Common myeloid progenitor, CD34-positive (primary cell): Measurements from ENCODE around the gene NDUFA12.
"Not testable (repeated sequence)": the region's sequence is repeated elsewhere in the genome, so short reads cannot be mapped to it uniquely, and the experiment has no call there.

Source experiments
- CTCF ChIA-PET: fragments of 350-600 bp; sonication (Branson Sonifier 250); formaldehyde crosslinking; loops from one replicate; lab custom pipeline; 2021; ENCODE audit warnings: antibody characterized with exemption; lab: Charles Lee
- POLR2A ChIA-PET: fragments of 350-600 bp; sonication (Branson Sonifier 250); formaldehyde crosslinking; loops from one replicate; lab custom pipeline; 2021; ENCODE audit warnings: antibody characterized with exemption; lab: Charles Lee
- DNase-seq, 3 donors: peaks; one replicate each; pipeline versions ENCODE4 v3.0.0 to v3.0.0-alpha.2; 2013
- H3K27ac ChIP-seq, 2 experiments: 1 replicate in 1 of 2; 2 replicates in 1 of 2; pipeline ENCODE4 v1.7.0; 2013; ENCODE audit warnings: inconsistent platforms in 2 of 2, low read length in 2 of 2, mild to moderate bottlenecking in 2 of 2, low read depth in 1 of 2, moderate library complexity in 1 of 2; ENCODE audit not compliant: severe bottlenecking in 2 of 2, insufficient read depth in 1 of 2, poor library complexity in 1 of 2
- H3K27me3 ChIP-seq, 5 experiments: replicated peaks in 2 of 5; 1 replicate in 3 of 5; 2 replicates in 2 of 5; pipeline versions ENCODE4 v1.6.1 to v1.7.0; 2013; ENCODE audit warnings: low read length in 4 of 5, mild to moderate bottlenecking in 2 of 5, moderate library complexity in 2 of 5, inconsistent platforms in 1 of 5; ENCODE audit not compliant: insufficient read depth in 5 of 5, control insufficient read depth in 4 of 5
- H3K36me3 ChIP-seq, 4 experiments: 1 replicate in 2 of 4; 2 replicates in 2 of 4; pipeline versions ENCODE4 v1.6.1 to v1.7.0; 2013; ENCODE audit warnings: low read length in 3 of 4, control low read depth in 1 of 4, mild to moderate bottlenecking in 1 of 4; ENCODE audit not compliant: control insufficient read depth in 4 of 4, insufficient read depth in 4 of 4
- H3K4me1 ChIP-seq, 4 experiments: 1 replicate in 3 of 4; 2 replicates in 1 of 4; pipeline versions ENCODE4 v1.6.1 to v1.7.1; 2013; ENCODE audit warnings: low read length in 3 of 4, mild to moderate bottlenecking in 3 of 4, control low read depth in 1 of 4, inconsistent platforms in 1 of 4, moderate library complexity in 1 of 4; ENCODE audit not compliant: control insufficient read depth in 4 of 4, insufficient read depth in 4 of 4; ENCODE audit errors: control extremely low read depth in 1 of 4
- H3K4me3 ChIP-seq, 7 experiments: 1 replicate in 4 of 7; 2 replicates in 3 of 7; pipeline versions ENCODE4 v1.5.1 to v1.7.0; 2013; ENCODE audit warnings: mild to moderate bottlenecking in 7 of 7, low read length in 6 of 7, moderate library complexity in 6 of 7, inconsistent platforms in 2 of 7, low read depth in 2 of 7, control low read depth in 1 of 7; ENCODE audit not compliant: insufficient read depth in 4 of 7, control insufficient read depth in 1 of 7; ENCODE audit errors: extremely low read depth in 1 of 7
- H3K9me3 ChIP-seq, 5 experiments: 1 replicate in 4 of 5; 2 replicates in 1 of 5; pipeline versions ENCODE4 v1.6.1 to v1.7.1; 2013; ENCODE audit warnings: low read length in 4 of 5, mild to moderate bottlenecking in 2 of 5, inconsistent platforms in 1 of 5, low read depth in 1 of 5, moderate library complexity in 1 of 5; ENCODE audit not compliant: control insufficient read depth in 4 of 5, insufficient read depth in 2 of 5; ENCODE audit errors: control extremely low read depth in 1 of 5
- WGBS: methylation state at CpG from one replicate; pipeline ENCODE4 v1.1.5; 2013; ENCODE audit not compliant: insufficient coverage; 5-methylcytosine and 5-hydroxymethylcytosine counted together

The NDUFA12 gene

GRCh38 chr12:94985099-94985498 lies 18.4 kb downstream of the NDUFA12 start:
- DNase-seq, CTCF ChIA-PET, H3K4me3 ChIP-seq, H3K27me3 ChIP-seq, H3K27ac ChIP-seq, H3K4me1 ChIP-seq, H3K9me3 ChIP-seq, POLR2A ChIA-PET: not testable (repeated sequence)
- WGBS = 91% methylated on average over 9 of the region's 9 CpGs
- H3K36me3 ChIP-seq = peaks cover 2 to 17% (median 9%) of the 10 kb centered on the region in 4 experiments

GRCh38 chr12:94983321-94983720 lies 20.2 kb downstream of the NDUFA12 start:
- no peak overlapping the region for H3K4me3 ChIP-seq
- ChIA-PET CTCF (interaction anchor here (0.6 to 1.5 kb wide), 3 partner anchors 10 to 438 kb away, joined by 3 read pairs; no protein-coding TSS in a partner anchor), POLR2A (no interaction called here)
- peaks cover 2 to 13% (median 6%) of the 10 kb centered on the region in 4 experiments for H3K36me3 ChIP-seq
- H3K27ac ChIP-seq = no peak overlapping the region
- peaks cover 0 to 1% (median 0%) of the 10 kb centered on the region in 4 experiments for H3K4me1 ChIP-seq
- 100% methylated on average over 1 of the region's 2 CpGs for WGBS
- H3K27me3 ChIP-seq = no peaks in the 10 kb centered on the region
- H3K9me3 ChIP-seq = no peaks in the 10 kb centered on the region
- no peak for DNase-seq

GRCh38 chr12:94982456-94982855 lies 21.0 kb downstream of the NDUFA12 start:
- WGBS = 88% methylated on average over 6 of the region's 7 CpGs
- no peak overlapping the region for H3K27ac ChIP-seq
- no peaks in the 10 kb centered on the region for H3K4me1 ChIP-seq
- ChIA-PET CTCF (interaction anchor here (0.6 to 2.2 kb wide), 7 partner anchors 8 to 436 kb away, joined by 3 to 8 read pairs (median 3); no protein-coding TSS in a partner anchor), POLR2A (interaction anchor here (1.1 kb wide), 1 partner anchor 8 kb away, joined by 4 read pairs; no protein-coding TSS in a partner anchor)
- no peaks in the 10 kb centered on the region for H3K9me3 ChIP-seq
- no peaks in the 10 kb centered on the region for H3K27me3 ChIP-seq
- peaks cover 2 to 13% (median 6%) of the 10 kb centered on the region in 4 experiments for H3K36me3 ChIP-seq
- H3K4me3 ChIP-seq = no peak overlapping the region
- DNase-seq = no peak

GRCh38 chr12:94980577-94980976 lies 22.9 kb downstream of the NDUFA12 start:
- POLR2A ChIA-PET = no interaction called here
- no peak overlapping the region for H3K27ac ChIP-seq
- H3K4me1 ChIP-seq = no peaks in the 10 kb centered on the region
- CTCF ChIA-PET = interaction anchor here (0.9 to 2.2 kb wide), 4 partner anchors 10 to 435 kb away, joined by 3 to 8 read pairs (median 4); no protein-coding TSS in a partner anchor
- H3K4me3 ChIP-seq = no peak overlapping the region
- peaks cover 2 to 13% (median 6%) of the 10 kb centered on the region in 4 experiments for H3K36me3 ChIP-seq
- no peaks in the 10 kb centered on the region for H3K27me3 ChIP-seq
- 63% methylated on average over 2 of the region's 4 CpGs for WGBS
- H3K9me3 ChIP-seq = no peaks in the 10 kb centered on the region
- peak; percentile 15 to 55 (median 36) for DNase-seq

- ChIA-PET CTCF (interaction anchor here (0.6 to 1.3 kb wide), 5 partner anchors 9 to 434 kb away, joined by 3 to 4 read pairs (median 3); no protein-coding TSS in a partner anchor), POLR2A (no interaction called here)
- Histone ChIP-seq H3K36me3 (peaks cover 2 to 13% (median 6%) of the 10 kb centered on the region in 4 experiments), H3K4me1 (no peaks in the 10 kb centered on the region), H3K27me3 (no peaks in the 10 kb centered on the region), H3K27ac (no peak overlapping the region), H3K4me3 (no peak overlapping the region), H3K9me3 (no peaks in the 10 kb centered on the region)
- WGBS = 93% methylated on average over 3 of the region's 4 CpGs
- DNase-seq = no peak
Observed at GRCh38 chr12:94979941-94980340, 23.6 kb downstream of the NDUFA12 start.

- WGBS = 100% methylated on average over 3 of the region's 4 CpGs
- Histone ChIP-seq H3K36me3 (peaks cover 0 to 6% (median 2%) of the 10 kb centered on the region in 4 experiments), H3K4me1 (no peaks in the 10 kb centered on the region), H3K27ac (no peak overlapping the region), H3K9me3 (no peaks in the 10 kb centered on the region), H3K27me3 (no peaks in the 10 kb centered on the region), H3K4me3 (no peak overlapping the region)
- CTCF ChIA-PET = no interaction called here
- POLR2A ChIA-PET = no interaction called here
- no peak for DNase-seq
Observed at GRCh38 chr12:94977766-94978468, 25.6 kb downstream of the NDUFA12 start.

GRCh38 chr12:94973221-94973620 lies 30.3 kb downstream of the NDUFA12 start:
- peaks cover 0 to 11% (median 0%) of the 10 kb centered on the region in 4 experiments for H3K4me1 ChIP-seq
- ChIA-PET POLR2A (no interaction called here), CTCF (interaction anchor here (1.0 to 1.2 kb wide), 4 partner anchors 8 to 13 kb away, joined by 3 to 5 read pairs (median 3); no protein-coding TSS in a partner anchor)
- WGBS = 85% methylated on average over 3 of the region's 5 CpGs
- DNase-seq = no peak
- no peak overlapping the region for H3K4me3 ChIP-seq
- H3K27ac ChIP-seq = no peak overlapping the region
- H3K27me3 ChIP-seq = no peaks in the 10 kb centered on the region
- no peaks in the 10 kb centered on the region for H3K9me3 ChIP-seq
- peaks cover 3 to 15% (median 11%) of the 10 kb centered on the region in 4 experiments for H3K36me3 ChIP-seq
